ENCODE results near the gene CCNQ. TPM values are rescaled to one million over a fixed set of nuclear protein-coding genes. Genes with fewer than 3 reads are reported as not detected.

The CCNQ gene
- total and polyA plus RNA-seq, 8 donors, result 6.7 to 32.1 (median 8.5) TPM

DNA sequence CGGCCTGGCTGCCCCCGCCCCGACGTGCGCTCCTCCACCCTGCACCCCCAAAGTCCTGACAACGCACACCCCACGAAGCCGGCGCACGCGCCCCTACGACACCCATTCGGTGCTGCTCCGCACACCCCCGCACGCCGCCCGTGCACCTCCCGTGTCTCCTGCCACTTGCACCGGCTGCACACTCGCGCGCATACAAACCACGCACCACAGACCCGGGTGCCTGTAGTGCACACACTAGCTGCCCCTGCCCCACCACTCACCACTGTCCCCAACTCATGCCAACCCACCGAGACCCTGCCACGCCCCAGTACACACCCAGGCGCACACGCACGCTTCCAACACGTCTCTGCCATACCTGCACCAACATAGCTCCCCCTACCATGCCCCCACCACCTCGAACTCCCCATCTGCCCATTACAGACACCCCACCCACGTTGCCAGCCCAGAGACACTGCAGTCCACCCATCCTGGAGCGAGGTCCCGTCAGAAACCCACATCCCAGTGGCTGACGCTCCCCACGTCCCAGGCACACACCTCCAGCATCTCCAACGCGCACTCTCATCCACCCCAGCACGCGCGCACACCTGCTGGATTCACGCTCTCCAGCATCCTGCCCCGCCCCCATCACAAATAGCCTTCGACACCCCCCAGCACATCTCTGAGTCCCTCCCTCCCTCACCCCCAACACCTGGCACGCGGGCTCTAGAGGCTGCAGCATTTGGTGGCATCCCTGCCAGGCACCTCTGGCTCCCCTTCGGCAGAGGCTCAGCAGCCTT is 43.9 kb upstream of the CCNQ start:
- H3K4me3 ChIP-seq, result peak overlapping the region in 1 of 4 donors; percentile 10
- H3K9me3 ChIP-seq, result no peaks in the 10 kb centered on the region
- intact Hi-C loops (cut with DNase I), result loop anchor here in 1 of 3 donors (10.0 kb wide), 1 partner anchor 88 kb away; no protein-coding TSS in a partner anchor
- WGBS, 2 donors, result 5 to 40% methylated on average over 34 to 48 of the region's 48 CpGs
- FAIRE-seq (no peak), DNase-seq (peak in 4 of 6 donors; percentile 11 to 75 (median 34)), ATAC-seq (no peak)
- no peaks in the 10 kb centered on the region for H3K36me3 ChIP-seq
- TF ChIP-seq, protein P1, sequence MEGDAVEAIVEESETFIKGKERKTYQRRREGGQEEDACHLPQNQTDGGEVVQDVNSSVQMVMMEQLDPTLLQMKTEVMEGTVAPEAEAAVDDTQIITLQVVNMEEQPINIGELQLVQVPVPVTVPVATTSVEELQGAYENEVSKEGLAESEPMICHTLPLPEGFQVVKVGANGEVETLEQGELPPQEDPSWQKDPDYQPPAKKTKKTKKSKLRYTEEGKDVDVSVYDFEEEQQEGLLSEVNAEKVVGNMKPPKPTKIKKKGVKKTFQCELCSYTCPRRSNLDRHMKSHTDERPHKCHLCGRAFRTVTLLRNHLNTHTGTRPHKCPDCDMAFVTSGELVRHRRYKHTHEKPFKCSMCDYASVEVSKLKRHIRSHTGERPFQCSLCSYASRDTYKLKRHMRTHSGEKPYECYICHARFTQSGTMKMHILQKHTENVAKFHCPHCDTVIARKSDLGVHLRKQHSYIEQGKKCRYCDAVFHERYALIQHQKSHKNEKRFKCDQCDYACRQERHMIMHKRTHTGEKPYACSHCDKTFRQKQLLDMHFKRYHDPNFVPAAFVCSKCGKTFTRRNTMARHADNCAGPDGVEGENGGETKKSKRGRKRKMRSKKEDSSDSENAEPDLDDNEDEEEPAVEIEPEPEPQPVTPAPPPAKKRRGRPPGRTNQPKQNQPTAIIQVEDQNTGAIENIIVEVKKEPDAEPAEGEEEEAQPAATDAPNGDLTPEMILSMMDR (IDR thresholded peaks at IDR 0.05), result no peak
- no peaks in the 10 kb centered on the region for H3K4me1 ChIP-seq
- peaks cover 0 to 36% (median 7%) of the 10 kb centered on the region in 4 donors for H3K27me3 ChIP-seq
- H3K27ac ChIP-seq, result no peak overlapping the region

DNA sequence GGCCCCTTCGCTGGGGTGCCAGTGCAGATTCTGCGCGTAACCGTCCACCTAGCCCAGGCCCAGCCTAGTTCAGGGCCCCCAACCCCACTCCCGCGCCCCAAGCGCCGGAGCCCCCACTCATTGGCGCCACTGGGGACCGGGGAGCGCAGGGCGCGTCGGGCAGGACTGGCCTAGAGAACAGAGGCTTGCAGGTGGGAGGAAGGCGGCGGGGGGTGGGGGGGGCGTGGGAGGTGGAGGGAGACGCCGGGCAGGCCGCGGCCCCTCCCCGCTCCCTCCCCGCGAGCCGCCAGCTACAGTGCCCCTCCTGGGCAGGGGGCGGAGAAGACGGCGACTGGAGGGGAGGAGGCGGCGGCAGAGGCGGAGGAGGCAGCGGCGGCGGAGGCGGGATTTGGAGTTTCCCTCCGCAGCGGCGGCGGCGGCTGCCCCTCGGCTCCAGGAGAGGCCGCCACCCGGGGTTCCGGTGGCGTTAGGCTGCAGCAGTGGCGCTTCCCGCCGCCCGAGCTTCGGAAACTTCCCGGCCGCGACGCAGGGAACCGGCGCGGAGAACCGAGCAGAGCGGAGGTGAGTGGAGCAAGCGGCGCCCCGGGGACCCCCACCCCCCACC is 43.2 kb upstream of the CCNQ start:
- Histone ChIP-seq H3K4me1 (no peaks in the 10 kb centered on the region), H3K9me3 (no peaks in the 10 kb centered on the region), H3K4me3 (peak overlapping the region in 1 of 4 donors; percentile 10), H3K27me3 (peaks cover 0 to 36% (median 5%) of the 10 kb centered on the region in 4 donors), H3K27ac (no peak overlapping the region), H3K36me3 (no peaks in the 10 kb centered on the region)
- ATAC-seq, result peak in 2 of 4 donors; percentile 11 to 12
- WGBS, 2 donors, result 1 to 17% methylated on average over 36 to 48 of the region's 62 CpGs
- no peak for FAIRE-seq
- TF ChIP-seq, protein P1 (IDR thresholded peaks at IDR 0.05), result no peak
- intact Hi-C loops (cut with DNase I), result loop anchor here in 1 of 3 donors (10.0 kb wide), 1 partner anchor 87 kb away; no protein-coding TSS in a partner anchor
- DNase-seq, result peak in 4 of 6 donors; percentile 7 to 62 (median 34)

DNA sequence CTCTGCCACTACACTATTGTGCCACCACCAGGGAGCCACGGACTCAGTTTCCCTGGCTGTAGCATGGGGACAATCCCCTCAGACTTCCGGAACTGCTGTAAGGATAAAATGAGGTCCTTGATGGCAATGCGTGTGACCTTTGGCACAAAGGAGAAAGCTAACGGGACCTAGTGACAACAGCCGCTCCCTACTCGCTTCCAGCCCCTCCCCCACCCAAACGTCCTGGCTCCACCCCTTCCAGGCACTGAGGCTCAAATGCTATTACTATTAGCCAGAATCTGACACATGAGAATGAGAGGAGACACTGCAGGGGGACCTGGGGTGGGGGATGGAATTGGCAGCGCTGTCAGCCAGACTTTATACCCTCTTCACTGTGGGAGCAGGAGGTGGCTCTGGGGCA is 42.7 kb upstream of the CCNQ start:
- TF ChIP-seq, protein P1 (IDR thresholded peaks at IDR 0.05), result no peak
- 10 to 21% methylated on average over 8 of the region's 8 CpGs for WGBS, 2 donors
- FAIRE-seq (no peak), DNase-seq (no peak), ATAC-seq (no peak)
- Histone ChIP-seq H3K27me3 (peaks cover 0 to 35% (median 5%) of the 10 kb centered on the region in 4 donors), H3K36me3 (no peaks in the 10 kb centered on the region), H3K4me1 (no peaks in the 10 kb centered on the region), H3K27ac (no peak overlapping the region), H3K9me3 (no peaks in the 10 kb centered on the region), H3K4me3 (no peak overlapping the region)
- intact Hi-C loops (cut with DNase I), result loop anchor here in 1 of 3 donors (10.0 kb wide), 1 partner anchor 87 kb away; no protein-coding TSS in a partner anchor

DNA sequence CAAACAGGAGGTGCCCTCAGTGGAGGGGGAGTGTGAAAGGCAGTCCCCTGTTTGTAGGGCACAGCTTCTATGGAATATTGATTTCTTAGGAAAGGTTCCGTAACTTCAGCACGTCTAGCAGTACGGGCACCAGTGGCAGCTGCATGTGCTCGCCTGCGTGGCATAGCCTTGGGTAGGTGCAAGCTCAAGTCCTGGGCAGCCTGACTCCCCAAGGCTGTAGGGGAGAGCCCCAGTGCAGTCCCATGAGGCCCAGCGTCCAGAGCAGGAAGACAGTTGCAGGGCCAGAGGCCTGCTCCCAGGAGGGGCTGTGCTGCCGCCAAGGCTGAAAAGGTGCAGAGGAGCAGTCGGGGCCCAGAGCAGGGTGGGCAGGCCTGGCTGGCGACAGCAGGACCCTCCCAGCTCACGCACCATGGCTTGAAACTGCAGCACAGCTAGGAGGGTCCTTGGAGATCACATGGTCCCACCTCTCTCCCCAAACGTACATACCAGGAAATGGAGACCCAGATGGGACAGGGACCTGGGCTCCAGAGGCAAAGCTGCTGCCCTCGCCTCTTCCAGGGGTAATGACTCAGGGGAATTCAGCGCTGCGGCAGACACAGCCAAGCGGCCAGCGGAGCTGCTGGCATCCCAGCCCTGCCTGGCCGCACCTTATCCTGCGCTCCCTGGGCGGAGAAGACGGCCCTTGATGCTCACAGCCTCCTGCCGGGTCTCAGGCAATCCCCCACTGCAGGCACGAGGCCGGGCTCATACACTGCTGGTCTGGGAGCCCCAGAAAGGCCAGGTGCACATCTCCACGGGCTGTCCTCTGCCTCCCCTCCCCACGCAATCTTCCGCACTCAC is 42.0 kb upstream of the CCNQ start:
- 54 to 60% methylated on average over 26 of the region's 26 CpGs for whole genome bisulfite sequencing, 2 donors
- ATAC-seq (no peak), FAIRE-seq (no peak), DNase-seq (peak in 3 of 6 donors; percentile 8 to 60 (median 52))
- TF ChIP-seq, protein P1 (IDR thresholded peaks at IDR 0.05), result no peak
- Histone ChIP-seq H3K4me3 (no peak overlapping the region), H3K36me3 (no peaks in the 10 kb centered on the region), H3K27ac (no peak overlapping the region), H3K4me1 (no peaks in the 10 kb centered on the region), H3K9me3 (no peaks in the 10 kb centered on the region), H3K27me3 (peaks cover 0 to 28% (median 5%) of the 10 kb centered on the region in 4 donors)
- intact Hi-C loops (cut with DNase I), result loop anchor here in 1 of 3 donors (10.0 kb wide), 1 partner anchor 86 kb away; no protein-coding TSS in a partner anchor

Data from pancreas (tissue), 10 donors.